Measurements from ENCODE around the gene LRRC17. TPM values are rescaled to one million over a fixed set of nuclear protein-coding genes. Genes with fewer than 3 reads are reported as not detected.

LRRC17 gene
- total and polyA plus RNA-seq, 10 of the 15 experiments (the other 5 are each of a cell fraction or from before 2014, with no cell fraction given): 0.06 to 0.31 (median 0.10) TPM; not detected in 5

- TF ChIP-seq ZBTB4 (CRISPR knock-in tag; IDR thresholded peaks at IDR 0.05) (no peak), PBX3 (IDR thresholded peaks at IDR 0.05; ENCODE audit: insufficient replicate concordance, low read depth, low read length) (no peak), FOXK2 (IDR thresholded peaks at IDR 0.05) (no peak), HCFC1 (IDR thresholded peaks at IDR 0.05; ENCODE audit: low read length) (no peak), BRCA1 (IDR thresholded peaks at IDR 0.05; ENCODE audit: low read depth, low read length) (no peak), CHD4 (IDR thresholded peaks at IDR 0.05) (no peak), SIN3A (IDR thresholded peaks at IDR 0.05; ENCODE audit: low read depth, low read length) (no peak)
These were observed 31.4 kb downstream of the LRRC17 start (continued) for GRCh38 chr7:102944241-102944640.

DNA sequence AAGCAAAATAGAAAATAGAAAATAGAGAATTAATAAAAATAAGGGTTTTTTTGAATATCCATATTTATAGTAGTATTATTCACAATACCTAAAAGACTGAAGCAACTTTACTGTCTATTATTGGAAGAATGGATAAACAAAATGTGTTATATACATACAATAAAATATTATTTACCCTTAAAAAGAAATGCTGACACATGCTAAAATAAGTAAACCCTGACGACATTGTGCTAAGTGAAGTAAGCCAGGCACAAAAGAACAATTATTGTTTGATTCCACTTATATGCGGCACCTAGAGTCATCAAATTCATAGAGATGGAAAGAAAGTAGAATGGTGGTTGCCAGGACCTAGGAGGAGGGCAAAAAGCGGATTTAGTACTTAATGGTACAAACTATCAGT, 39.0 kb downstream of the LRRC17 start:
- Histone ChIP-seq H3K36me3 (ENCODE audit: control insufficient read depth in 2 of 2, insufficient read depth in 2 of 2, low read length in 1 of 2) (no peaks in the 10 kb centered on the region), H3K4me2 (ENCODE audit: control insufficient read depth, insufficient read depth) (no peak overlapping the region), H3K27me3 (replicated peaks in 1 of 2; ENCODE audit: control insufficient read depth in 2 of 2, insufficient read depth in 2 of 2, low read length in 1 of 2) (no peaks in the 10 kb centered on the region), H3K9ac (ENCODE audit: control insufficient read depth, insufficient read depth, low read length) (no peak overlapping the region), H3K4me1 (ENCODE audit: control insufficient read depth, insufficient read depth, low read length) (no peaks in the 10 kb centered on the region), H4K20me1 (ENCODE audit: control insufficient read depth, insufficient read depth) (no peaks in the 10 kb centered on the region), H2AFZ (ENCODE audit: control insufficient read depth, low read depth, low read length) (no peak overlapping the region), H3K4me3 (no peak overlapping the region), H3K79me2 (ENCODE audit: control insufficient read depth, insufficient read depth, low read length) (no peaks in the 10 kb centered on the region), H3K27ac (ENCODE audit: control insufficient read depth, insufficient read depth) (no peak overlapping the region), H3K9me3 (replicated peaks; ENCODE audit: control insufficient read depth, insufficient read depth, low read length) (no peaks in the 10 kb centered on the region)
- ChIA-PET POLR2A (no interaction called here), RAD21 (ENCODE audit: unreplicated experiment) (no interaction called here), SMC1A (ENCODE audit: uncharacterized antibody, unreplicated experiment) (no interaction called here), CTCF (no interaction called here)
- intact Hi-C loops (cut with micrococcal nuclease; ENCODE audit: unreplicated experiment) (no loop called here), in situ Hi-C loops (cut with MboI) (no loop called here)
- FAIRE-seq (no peak), ATAC-seq (no peak), DNase-seq (ENCODE audit: low read depth, low spot score) (no peak)
- WGBS (ENCODE audit: insufficient coverage, insufficient replicate concordance, low lambda C conversion rate, missing lambda C conversion rate): 34% methylated on average over 3 of the region's 3 CpGs
- no TSS peak for BruUV-seq (replicated peaks)
- TF ChIP-seq PAX8 (IDR thresholded peaks at IDR 0.05) (no peak), NR2C1 (IDR thresholded peaks at IDR 0.05) (no peak), CHD2 (IDR thresholded peaks at IDR 0.05; ENCODE audit: borderline replicate concordance, low read depth, low read length) (no peak), ZBTB4 (CRISPR knock-in tag; IDR thresholded peaks at IDR 0.05) (no peak), KAT2A (conservative IDR thresholded peaks at IDR 0.05; ENCODE audit: control insufficient read depth, low read depth, low read length) (no peak), HDGF (IDR thresholded peaks at IDR 0.05) (no peak), RCOR1 (conservative IDR thresholded peaks at IDR 0.05; ENCODE audit: low read depth, low read length) (no peak), PML (IDR thresholded peaks at IDR 0.05; ENCODE audit: low read length) (no peak), NR2F1 (conservative IDR thresholded peaks at IDR 0.05) (no peak), USF2 (IDR thresholded peaks at IDR 0.05; ENCODE audit: borderline replicate concordance, low read depth, low read length) (no peak), ZZZ3 (IDR thresholded peaks at IDR 0.05; ENCODE audit: control insufficient read depth, insufficient read length, low read depth) (no peak), DPF2 (IDR thresholded peaks at IDR 0.05) (no peak)

Data from GM12878 (cell line).